Mesodermal cell (in vitro differentiated cells): ENCODE measurements around the gene PRR35.
"Not testable (repeated sequence)": the region's sequence is repeated elsewhere in the genome, so short reads cannot be mapped to it uniquely, and the experiment has no call there.

Source experiments
- H3K27ac ChIP-seq: 2 replicates; pipeline ENCODE4 v1.7.0; 2013; ENCODE audit warnings: mild to moderate bottlenecking, low read depth, low read length, moderate library complexity; ENCODE audit not compliant: severe bottlenecking
- H3K36me3 ChIP-seq: 2 replicates; pipeline ENCODE4 v1.7.1; 2013; ENCODE audit warnings: mild to moderate bottlenecking, low read length, moderate library complexity; ENCODE audit not compliant: control insufficient read depth, insufficient read depth
- H3K4me1 ChIP-seq: one replicate; pipeline ENCODE4 v1.7.1; 2013; ENCODE audit warnings: mild to moderate bottlenecking, low read length; ENCODE audit not compliant: insufficient read depth, control insufficient read depth, poor library complexity, severe bottlenecking
- H3K4me3 ChIP-seq: 2 replicates; pipeline ENCODE4 v1.7.0; 2013; ENCODE audit warnings: low read length, control low read depth, mild to moderate bottlenecking; ENCODE audit not compliant: insufficient read depth, poor library complexity, severe bottlenecking; ENCODE audit errors: extremely low read depth
- H3K9me3 ChIP-seq: 2 replicates; pipeline ENCODE4 v1.7.1; 2013; ENCODE audit warnings: mild to moderate bottlenecking, low read length, moderate library complexity; ENCODE audit not compliant: control insufficient read depth
- whole genome bisulfite sequencing, 2 experiments: methylation state at CpG; one replicate each; pipeline ENCODE4 v1.1.5; 2013; ENCODE audit warnings: missing lambda C conversion rate in 2 of 2; ENCODE audit not compliant: insufficient coverage in 2 of 2; 5-methylcytosine and 5-hydroxymethylcytosine counted together

The PRR35 gene

DNA sequence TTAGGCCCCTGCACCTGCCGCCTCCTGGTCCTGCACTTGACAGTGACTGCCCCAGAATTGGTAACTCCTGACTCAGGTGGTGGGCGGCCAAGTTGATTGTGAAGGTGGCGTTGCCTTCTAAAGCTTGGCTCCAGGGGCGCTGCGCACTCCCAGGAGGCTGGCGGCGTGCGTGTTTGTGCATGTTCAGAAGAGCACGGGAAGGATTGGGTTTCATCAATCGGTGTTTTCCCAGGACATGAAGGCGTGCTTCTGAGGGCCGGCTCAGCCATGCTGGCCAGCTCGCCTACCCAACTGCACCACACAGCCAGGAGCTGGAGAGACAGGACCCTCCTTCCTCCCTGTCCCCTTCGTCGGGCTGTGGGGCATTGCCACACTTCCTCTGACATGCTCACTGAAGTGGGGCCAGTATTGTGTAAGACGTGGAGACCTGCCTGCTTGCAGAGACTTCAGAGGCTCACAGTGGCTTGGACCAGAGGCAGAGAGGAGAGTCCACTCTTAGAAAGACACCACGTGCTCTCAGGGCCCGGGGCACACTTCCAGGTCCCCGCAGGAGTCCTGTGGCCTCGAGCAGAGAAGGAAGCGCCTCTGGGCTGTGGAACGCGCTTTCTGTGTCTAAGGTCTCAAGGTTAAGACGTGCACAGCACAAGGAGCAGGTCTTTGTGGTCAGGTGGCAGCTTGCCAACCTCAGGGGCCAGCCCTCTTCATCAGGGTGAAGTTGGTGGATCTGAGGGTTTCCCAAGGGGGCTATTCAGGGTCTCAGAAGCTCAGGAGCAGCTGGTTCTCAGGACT, 32.5 kb downstream of the PRR35 start:
- WGBS, 2 experiments = 91 to 96% methylated on average over 23 of the region's 24 CpGs
- H3K4me3 ChIP-seq = no peak overlapping the region
- peaks cover 12% of the 10 kb centered on the region for H3K36me3 ChIP-seq
- H3K27ac ChIP-seq = no peak overlapping the region
- H3K4me1 ChIP-seq = peaks cover 10% of the 10 kb centered on the region
- H3K9me3 ChIP-seq = no peaks in the 10 kb centered on the region

DNA sequence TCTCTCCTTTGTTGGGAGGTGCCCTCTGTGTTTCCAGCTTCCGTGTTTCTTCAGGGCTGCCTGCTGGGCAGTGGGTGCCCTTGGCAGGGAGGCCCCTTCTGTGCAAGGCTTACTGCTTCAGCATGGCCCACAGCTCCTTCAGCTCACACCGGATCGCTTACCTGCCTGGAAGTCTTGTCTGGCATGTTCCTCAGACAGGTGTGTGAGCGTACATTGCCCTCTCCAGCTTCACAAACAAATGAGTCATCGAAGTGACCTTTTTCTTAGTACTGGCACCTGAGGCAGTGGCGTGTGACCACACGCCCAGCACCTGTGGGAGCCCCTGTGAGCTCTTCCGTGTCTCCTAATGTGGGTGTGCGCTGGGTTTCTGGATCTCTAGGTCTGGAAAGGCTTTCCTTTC, 33.2 kb downstream of the PRR35 start:
- 92 to 94% methylated on average over 8 to 9 of the region's 9 CpGs for WGBS, 2 experiments
- Histone ChIP-seq H3K9me3 (no peaks in the 10 kb centered on the region), H3K27ac (no peak overlapping the region), H3K36me3 (peaks cover 13% of the 10 kb centered on the region), H3K4me1 (peaks cover 4% of the 10 kb centered on the region), H3K4me3 (no peak overlapping the region)

DNA sequence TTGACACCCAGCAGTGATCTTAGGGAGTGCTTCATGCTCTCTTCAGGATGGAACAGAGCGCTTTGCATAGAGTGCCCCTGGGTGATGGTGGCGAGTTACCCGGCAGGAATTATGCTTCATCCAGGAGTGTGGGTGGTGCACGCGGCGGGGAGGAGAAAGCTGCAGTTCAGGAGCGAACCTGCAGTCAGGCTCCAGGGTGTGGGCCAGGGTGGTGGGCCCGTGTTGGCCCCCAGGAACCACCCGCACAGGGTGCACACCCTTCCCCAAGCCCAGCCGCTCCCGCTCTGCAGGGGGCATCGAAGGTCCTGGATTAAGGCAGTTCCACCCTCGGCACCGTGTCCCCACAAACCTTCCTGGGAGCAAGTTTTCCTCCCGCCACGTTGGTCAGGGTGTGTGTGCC, 33.6 kb downstream of the PRR35 start:
- WGBS, 2 experiments = 85 to 87% methylated on average over 16 of the region's 16 CpGs
- Histone ChIP-seq H3K36me3 (peaks cover 17% of the 10 kb centered on the region), H3K27ac (no peak overlapping the region), H3K4me1 (peaks cover 4% of the 10 kb centered on the region), H3K9me3 (no peaks in the 10 kb centered on the region), H3K4me3 (no peak overlapping the region)

DNA sequence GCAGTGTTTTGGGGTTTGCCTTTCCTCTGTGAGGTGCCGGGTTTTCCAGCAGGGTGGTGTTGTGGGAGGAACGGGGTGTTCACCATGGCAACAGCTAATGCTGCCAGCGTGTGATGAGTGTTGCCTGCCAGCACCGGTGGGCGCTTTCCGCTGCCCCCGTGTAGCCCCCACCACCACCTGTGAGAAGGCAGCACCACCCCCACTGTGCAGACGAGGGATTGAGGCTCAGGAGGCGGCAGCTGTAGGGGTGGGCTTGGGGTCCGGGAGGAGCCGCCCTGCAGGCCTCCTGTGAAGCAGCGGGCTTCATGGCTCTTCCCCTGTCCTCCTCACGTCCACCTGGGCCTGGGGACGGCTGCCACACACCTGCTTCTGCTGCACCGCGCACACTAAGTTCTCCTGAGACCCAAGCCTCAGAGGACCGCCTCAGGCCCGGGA, 34.9 kb downstream of the PRR35 start:
- Histone ChIP-seq H3K4me1 (peaks cover 4% of the 10 kb centered on the region), H3K9me3 (peaks cover 5% of the 10 kb centered on the region), H3K27ac (no peak overlapping the region), H3K4me3 (no peak overlapping the region), H3K36me3 (peaks cover 26% of the 10 kb centered on the region)
- 80 to 96% methylated on average over 2 to 11 of the region's 18 CpGs for WGBS, 2 experiments

DNA sequence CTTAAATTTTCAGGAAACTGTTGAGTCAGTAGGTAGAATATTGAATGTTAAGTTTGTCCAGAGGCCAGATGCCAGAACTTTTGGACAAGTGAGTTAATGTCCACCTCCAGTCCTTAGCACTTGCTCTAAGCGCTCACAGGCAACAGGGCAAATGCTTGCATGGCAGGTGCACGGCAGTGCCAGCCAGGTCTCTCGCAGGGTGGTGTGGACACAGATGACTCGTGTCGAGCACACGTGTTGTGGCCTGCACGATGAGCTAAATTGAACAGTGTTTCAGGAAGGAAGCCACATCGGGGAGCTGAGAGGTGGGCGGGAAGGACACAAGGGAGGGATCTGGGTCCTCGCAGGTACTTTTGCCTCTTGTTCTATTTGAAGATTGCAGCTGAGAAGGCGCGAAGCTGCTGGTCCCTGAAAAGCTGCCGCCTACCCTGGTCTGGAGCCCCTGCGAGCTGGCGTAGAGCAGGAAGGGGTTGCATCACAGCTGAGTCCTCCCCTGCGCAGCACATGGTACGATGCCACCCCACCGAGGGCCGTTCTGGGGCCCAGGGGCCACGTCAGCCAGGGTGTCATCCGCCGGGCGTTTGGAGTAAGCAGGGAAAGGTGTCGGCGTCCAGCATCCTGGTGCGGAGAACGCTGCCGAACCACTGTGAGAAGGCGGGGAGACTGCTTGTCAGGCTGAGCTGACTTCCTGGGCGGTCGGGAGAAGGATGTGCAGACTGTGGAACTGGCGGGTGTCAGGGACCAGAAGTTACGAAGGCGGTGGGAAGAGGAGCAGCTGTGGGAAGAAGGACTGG, 35.9 kb downstream of the PRR35 start:
- WGBS, 2 experiments = 96 to 97% methylated on average over 26 to 31 of the region's 34 CpGs
- peaks cover 30% of the 10 kb centered on the region for H3K36me3 ChIP-seq
- peaks cover 1% of the 10 kb centered on the region for H3K4me1 ChIP-seq
- peaks cover 5% of the 10 kb centered on the region for H3K9me3 ChIP-seq
- no peak overlapping the region for H3K27ac ChIP-seq
- no peak overlapping the region for H3K4me3 ChIP-seq

DNA sequence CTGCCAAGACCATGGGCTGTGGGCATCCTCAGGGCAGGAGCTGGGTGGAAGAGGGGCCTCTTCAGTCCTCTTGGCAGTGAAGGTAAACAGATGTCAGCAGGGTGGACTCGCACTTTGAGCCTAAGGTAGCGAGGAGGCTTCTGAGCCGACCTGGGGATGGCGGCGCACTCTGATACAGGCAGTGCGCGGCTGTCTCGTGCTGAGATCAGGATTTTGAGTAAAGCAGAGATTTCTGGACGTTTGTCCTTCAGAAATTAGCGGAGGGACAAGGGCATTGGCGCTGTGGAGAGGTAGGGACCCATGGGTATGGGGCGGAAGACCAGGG, 36.5 kb downstream of the PRR35 start:
- whole genome bisulfite sequencing, 2 experiments = 94 to 99% methylated on average over 12 of the region's 12 CpGs
- peaks cover 32% of the 10 kb centered on the region for H3K36me3 ChIP-seq
- H3K4me1 ChIP-seq = no peaks in the 10 kb centered on the region
- H3K4me3 ChIP-seq = no peak overlapping the region
- H3K9me3 ChIP-seq = peaks cover 5% of the 10 kb centered on the region
- no peak overlapping the region for H3K27ac ChIP-seq

DNA sequence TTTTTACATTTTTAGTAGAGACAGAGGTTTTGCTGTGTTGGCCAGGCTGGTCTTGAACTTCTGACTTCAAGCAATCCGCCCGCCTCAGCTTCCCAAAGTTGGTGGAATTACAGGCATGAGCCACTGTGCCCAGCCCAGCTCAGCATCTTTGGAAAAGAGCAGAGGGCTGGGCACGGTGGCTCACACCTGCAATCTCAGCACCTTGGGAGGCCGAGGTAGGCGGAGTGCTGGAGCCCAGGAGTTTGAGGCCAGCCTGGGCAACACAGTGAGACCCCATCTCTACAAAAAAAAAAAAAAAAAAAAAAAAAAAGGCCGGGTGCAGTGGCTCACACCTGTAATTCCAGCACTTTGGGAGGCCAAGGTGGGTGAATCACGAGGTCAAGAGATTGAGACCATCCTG, 37.5 kb downstream of the PRR35 start:
- not testable (repeated sequence) for H3K4me3 ChIP-seq, H3K4me1 ChIP-seq, H3K27ac ChIP-seq, H3K9me3 ChIP-seq
- WGBS, 2 experiments = 100% methylated on average over 3 to 5 of the region's 7 CpGs
- H3K36me3 ChIP-seq = peaks cover 32% of the 10 kb centered on the region

DNA sequence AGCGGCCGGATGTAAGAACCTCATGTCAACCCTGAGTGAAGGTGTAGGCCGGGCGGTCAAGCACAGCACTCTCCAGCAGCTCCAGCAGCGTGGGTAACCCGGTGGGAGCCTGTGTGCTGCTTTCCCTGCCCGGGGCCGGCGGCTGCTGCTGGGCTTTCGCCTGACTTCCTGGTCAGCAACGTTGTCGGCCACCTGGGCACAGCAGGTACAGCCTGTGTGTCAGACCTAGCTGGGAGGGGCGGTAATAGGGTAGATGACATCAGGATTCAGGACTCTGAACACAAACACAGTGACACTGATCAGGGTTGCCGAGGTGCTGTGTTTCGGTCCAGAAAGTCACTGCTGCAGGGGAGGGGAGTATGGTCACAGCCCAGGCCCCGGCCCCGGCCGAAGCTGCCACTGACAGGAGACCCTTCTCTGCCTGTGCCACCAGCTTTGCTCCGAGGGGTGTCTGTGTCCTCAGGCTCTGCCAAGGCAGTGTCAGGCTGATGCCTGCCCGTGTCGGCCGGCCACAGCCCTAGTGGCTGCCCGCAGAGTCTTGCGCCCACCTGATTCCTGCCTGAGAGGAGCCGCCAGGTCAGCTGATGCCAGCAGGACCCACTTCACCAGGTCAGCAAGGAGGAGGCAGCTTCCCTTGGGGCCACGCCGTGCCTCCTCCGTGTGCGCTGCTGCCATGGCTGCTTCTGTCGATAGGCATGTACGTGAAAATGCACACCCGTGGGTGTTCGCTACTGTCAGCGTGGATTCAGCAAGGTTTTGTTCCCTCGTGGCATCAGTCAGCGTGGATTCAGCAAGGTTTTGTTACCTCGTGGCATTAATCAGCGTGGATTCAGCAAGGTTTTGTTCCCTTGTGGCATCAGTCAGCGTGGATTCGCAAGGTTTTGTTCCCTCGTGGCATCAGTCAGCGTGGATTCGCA, 38.9 kb downstream of the PRR35 start:
- Histone ChIP-seq H3K9me3 (peaks cover 5% of the 10 kb centered on the region), H3K27ac (no peak overlapping the region), H3K4me3 (no peak overlapping the region), H3K4me1 (no peaks in the 10 kb centered on the region), H3K36me3 (peaks cover 29% of the 10 kb centered on the region)
- 95 to 97% methylated on average over 37 to 38 of the region's 43 CpGs for WGBS, 2 experiments

DNA sequence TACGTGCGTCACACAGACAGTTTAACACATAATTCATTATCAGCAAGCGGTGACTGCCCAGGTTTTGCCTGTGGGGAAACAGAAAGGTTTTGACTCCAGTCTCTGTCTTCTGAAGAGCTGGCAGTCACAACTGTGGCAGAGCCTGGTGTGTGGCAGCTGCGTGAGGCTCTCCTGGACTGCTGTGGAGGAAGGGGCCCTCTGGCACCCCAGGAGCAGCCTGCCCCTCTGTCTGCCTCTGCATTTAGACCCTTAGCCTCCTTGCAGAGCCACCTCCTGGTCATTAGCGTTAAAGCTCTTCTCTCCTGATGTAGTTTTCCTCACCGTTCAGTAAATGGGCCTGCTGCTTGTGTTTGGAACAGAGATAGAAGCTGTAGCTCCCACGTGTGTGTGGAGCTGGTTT, 40.6 kb downstream of the PRR35 start:
- Histone ChIP-seq H3K4me3 (no peak overlapping the region), H3K27ac (no peak overlapping the region), H3K4me1 (no peaks in the 10 kb centered on the region), H3K36me3 (peaks cover 44% of the 10 kb centered on the region), H3K9me3 (peaks cover 19% of the 10 kb centered on the region)
- WGBS, 2 experiments = 47 to 63% methylated on average over 2 to 4 of the region's 7 CpGs

DNA sequence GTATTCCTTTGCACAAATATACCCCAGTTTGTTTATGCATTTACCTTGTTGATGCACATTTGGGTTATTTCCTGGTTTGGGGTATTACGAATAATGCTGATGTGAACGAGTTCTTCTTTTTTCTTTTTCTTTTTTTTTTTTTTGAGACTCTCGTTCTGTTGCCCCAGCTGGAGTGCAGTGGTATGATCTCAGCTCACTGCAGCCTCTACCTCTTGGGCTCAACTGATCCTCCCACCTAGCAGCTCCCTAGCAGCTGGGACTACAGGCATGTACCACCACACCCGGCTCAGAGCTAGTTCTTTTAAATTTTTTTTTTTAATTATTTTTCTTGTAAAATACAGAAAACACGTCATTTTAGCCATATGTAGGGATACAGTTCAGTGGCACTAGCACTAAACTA, 43.7 kb downstream of the PRR35 start:
- Histone ChIP-seq H3K27ac (no peak overlapping the region), H3K4me3 (no peak overlapping the region), H3K4me1 (no peaks in the 10 kb centered on the region), H3K36me3 (peaks cover 32% of the 10 kb centered on the region), H3K9me3 (peaks cover 19% of the 10 kb centered on the region)
- WGBS, 2 experiments = 87 to 100% methylated on average over 1 to 3 of the region's 5 CpGs
